Colonic mucosa (tissue), 4 donors: Measurements from ENCODE around the gene ZNF804A. TPM values are rescaled to one million over a fixed set of nuclear protein-coding genes. Genes with fewer than 3 reads are reported as not detected.

ENCODE experiments used
- DNase-seq: peaks from one replicate; pipeline ENCODE4 v3.0.0-alpha.2; 2020
- H3K27ac ChIP-seq: fragments of 200-600 bp; one replicate; pipeline ENCODE4 v1.8.0; 2021
- H3K27me3 ChIP-seq: fragments of 200-600 bp; one replicate; pipeline ENCODE4 v1.8.0; 2021
- H3K36me3 ChIP-seq: fragments of 200-600 bp; one replicate; pipeline ENCODE4 v1.8.0; 2021
- H3K4me1 ChIP-seq: fragments of 200-600 bp; one replicate; pipeline ENCODE4 v1.8.0; 2021; ENCODE audit warnings: mild to moderate bottlenecking
- H3K4me3 ChIP-seq: fragments of 200-600 bp; one replicate; pipeline ENCODE4 v1.8.0; 2021
- H3K9ac ChIP-seq, 2 donors: one replicate each; pipeline ENCODE4 v1.7.0; 2013; ENCODE audit warnings: control low read depth in 2 of 2, low read depth in 2 of 2, low read length in 2 of 2
- H3K9me3 ChIP-seq: fragments of 200-600 bp; one replicate; pipeline ENCODE4 v1.8.0; 2021
- intact Hi-C: fragments of 100-400 bp; cut with DNase I; formaldehyde crosslinking; loops from one replicate; pipeline ENCODE4 v1.14.1; 2022
- total RNA-seq, 2 donors: library from RNA; stranded (reverse); fragmentation: NEBNext Ultra II Directional in 1 of 2; extraction: Animal tissue kit (Norgen Biotek cat#: 25700) in 1 of 2; gene quantifications; one replicate each; pipeline ENCODE4 v1.2.1, GENCODE V29; 2021
- TF ChIP-seq, protein P1 (sequence below): fragments of 200-600 bp; IDR thresholded peaks from one replicate; pipeline ENCODE4 v1.8.0; 2022; ENCODE audit warnings: antibody characterized with exemption, mild to moderate bottlenecking
- donor health status: healthy.
- donor health status: DM: no; HTN: no; CAD: no.
- donor health status: DM: no; HTN: no; CAD: no.

ZNF804A gene
- total RNA-seq, 2 donors from 2014 or later: 0.13 TPM; not detected in 1

DNA sequence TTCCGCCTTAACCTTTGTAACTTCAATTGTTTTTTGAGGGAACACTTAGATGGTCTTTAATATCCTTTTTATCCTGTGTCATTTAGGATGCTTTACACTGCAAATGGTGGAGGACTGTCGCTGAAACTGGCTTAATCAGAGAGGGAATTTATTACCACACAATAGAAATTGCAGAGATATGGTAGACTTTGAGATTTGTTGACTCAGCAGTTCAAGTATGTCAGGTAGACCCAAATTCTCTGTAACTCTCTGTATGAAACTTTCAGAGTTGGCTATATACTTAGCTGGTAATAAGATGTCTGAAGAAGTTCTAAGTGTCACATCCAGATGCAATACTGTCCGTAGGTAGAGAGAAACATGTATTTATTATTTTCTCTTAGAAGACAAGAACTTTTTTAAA lies 100.1 kb downstream of the ZNF804A start:
- Histone ChIP-seq H3K4me3 (no peak overlapping the region), H3K4me1 (no peaks in the 10 kb centered on the region), H3K9ac (no peak overlapping the region), H3K36me3 (no peaks in the 10 kb centered on the region), H3K27me3 (no peaks in the 10 kb centered on the region), H3K27ac (no peak overlapping the region), H3K9me3 (no peaks in the 10 kb centered on the region)
- no peak for DNase-seq
- TF ChIP-seq, protein P1, sequence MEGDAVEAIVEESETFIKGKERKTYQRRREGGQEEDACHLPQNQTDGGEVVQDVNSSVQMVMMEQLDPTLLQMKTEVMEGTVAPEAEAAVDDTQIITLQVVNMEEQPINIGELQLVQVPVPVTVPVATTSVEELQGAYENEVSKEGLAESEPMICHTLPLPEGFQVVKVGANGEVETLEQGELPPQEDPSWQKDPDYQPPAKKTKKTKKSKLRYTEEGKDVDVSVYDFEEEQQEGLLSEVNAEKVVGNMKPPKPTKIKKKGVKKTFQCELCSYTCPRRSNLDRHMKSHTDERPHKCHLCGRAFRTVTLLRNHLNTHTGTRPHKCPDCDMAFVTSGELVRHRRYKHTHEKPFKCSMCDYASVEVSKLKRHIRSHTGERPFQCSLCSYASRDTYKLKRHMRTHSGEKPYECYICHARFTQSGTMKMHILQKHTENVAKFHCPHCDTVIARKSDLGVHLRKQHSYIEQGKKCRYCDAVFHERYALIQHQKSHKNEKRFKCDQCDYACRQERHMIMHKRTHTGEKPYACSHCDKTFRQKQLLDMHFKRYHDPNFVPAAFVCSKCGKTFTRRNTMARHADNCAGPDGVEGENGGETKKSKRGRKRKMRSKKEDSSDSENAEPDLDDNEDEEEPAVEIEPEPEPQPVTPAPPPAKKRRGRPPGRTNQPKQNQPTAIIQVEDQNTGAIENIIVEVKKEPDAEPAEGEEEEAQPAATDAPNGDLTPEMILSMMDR: no peak
- intact Hi-C loops: no loop called here

DNA sequence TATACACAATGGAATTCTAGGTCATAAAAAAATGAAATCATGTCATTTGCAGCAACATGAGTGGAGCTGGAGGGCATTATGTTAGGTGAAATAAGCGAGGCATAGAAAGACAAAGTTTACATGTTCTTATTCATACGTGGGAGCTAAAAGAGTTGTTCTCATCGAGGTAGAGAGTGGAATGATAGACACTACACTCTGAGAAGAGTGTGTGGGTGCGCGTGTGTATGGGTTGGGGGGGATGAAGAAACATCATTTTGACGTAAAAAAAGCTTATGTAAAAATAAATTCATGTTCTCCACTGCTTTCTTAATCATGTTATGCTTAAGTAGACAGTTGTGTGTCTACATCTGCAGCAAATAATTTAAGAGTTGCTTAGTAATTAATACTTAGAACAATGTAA lies 123.6 kb downstream of the ZNF804A start:
- no peak overlapping the region for H3K9ac ChIP-seq
- no peak for DNase-seq
- no peaks in the 10 kb centered on the region for H3K36me3 ChIP-seq

DNA sequence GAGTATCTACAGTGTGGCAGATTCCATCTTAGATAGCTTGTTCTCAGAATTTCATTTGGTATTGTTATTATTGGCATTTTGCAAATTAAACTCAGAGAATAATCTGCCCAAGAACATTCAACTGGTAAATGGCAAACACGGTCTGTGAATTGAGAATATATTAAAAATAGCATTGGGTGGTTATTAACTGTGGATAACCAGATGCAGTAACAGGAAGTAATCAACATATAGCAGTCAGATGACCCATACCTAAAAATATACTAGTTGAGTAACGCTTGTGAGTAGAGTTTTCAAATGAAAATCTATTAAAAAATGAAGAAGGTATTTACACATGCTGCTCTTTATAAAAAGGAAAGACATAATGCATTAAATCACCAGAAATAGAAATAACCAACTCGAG lies 129.5 kb downstream of the ZNF804A start:
- Histone ChIP-seq H3K27ac (no peak overlapping the region), H3K36me3 (no peaks in the 10 kb centered on the region), H3K9ac (no peak overlapping the region), H3K27me3 (no peaks in the 10 kb centered on the region), H3K4me1 (no peaks in the 10 kb centered on the region), H3K4me3 (no peak overlapping the region), H3K9me3 (no peaks in the 10 kb centered on the region)
- TF ChIP-seq, protein P1: no peak
- intact Hi-C loops: no loop called here
- DNase-seq: no peak

More for the DNA sequence above, 123.6 kb downstream of the ZNF804A start:
- intact Hi-C loops: no loop called here
- TF ChIP-seq, protein P1: no peak
- H3K4me3 ChIP-seq: no peak overlapping the region
- no peaks in the 10 kb centered on the region for H3K9me3 ChIP-seq
- H3K4me1 ChIP-seq: no peaks in the 10 kb centered on the region
- no peaks in the 10 kb centered on the region for H3K27me3 ChIP-seq
- no peak overlapping the region for H3K27ac ChIP-seq

DNA sequence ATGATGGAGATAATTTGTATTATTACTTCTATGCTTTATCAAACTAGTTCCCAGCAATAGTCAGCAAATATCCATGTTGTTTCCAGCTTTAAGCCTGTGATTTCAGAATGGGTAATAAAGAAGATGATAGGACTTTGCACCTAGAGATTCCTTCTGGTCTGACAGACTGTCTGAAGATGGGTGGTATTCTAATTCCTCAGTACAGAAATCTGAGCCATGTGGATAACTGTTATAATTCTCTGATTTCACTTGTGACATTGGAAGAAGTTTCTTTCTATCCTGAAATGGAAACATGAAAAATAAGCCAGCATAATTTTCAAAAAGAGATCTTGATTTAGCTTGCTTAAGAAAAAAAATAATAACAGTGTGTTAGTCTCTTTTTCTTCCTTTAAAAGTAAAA lies 130.1 kb downstream of the ZNF804A start:
- no peak for DNase-seq
- TF ChIP-seq, protein P1: no peak
- H3K9ac ChIP-seq: no peak overlapping the region
- no peaks in the 10 kb centered on the region for H3K27me3 ChIP-seq
- no peaks in the 10 kb centered on the region for H3K9me3 ChIP-seq
- H3K4me1 ChIP-seq: no peaks in the 10 kb centered on the region
- intact Hi-C loops: no loop called here
- no peak overlapping the region for H3K4me3 ChIP-seq
- no peak overlapping the region for H3K27ac ChIP-seq
- H3K36me3 ChIP-seq: no peaks in the 10 kb centered on the region

DNA sequence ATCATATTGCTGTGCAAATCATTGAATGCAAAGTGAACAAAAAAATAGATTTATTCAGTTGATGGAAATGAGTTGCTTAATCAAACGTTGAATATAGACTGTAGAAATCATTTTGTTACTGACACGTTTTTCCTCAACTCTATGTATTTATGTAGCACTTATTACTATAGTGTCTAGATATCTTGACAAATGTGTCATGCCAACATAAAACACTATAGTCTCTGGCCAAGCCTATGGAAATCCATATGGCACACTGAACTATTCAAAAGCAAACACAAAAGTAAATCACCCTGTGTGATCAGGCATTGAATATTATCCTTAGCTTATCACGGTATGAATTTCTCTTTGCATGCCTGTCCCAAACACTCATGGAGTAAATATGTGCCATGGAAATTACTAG lies 131.3 kb downstream of the ZNF804A start:
- H3K4me3 ChIP-seq: no peak overlapping the region
- no peaks in the 10 kb centered on the region for H3K36me3 ChIP-seq
- intact Hi-C loops: no loop called here
- no peak overlapping the region for H3K27ac ChIP-seq
- DNase-seq: no peak
- no peaks in the 10 kb centered on the region for H3K9me3 ChIP-seq
- no peak overlapping the region for H3K9ac ChIP-seq
- H3K27me3 ChIP-seq: no peaks in the 10 kb centered on the region
- no peaks in the 10 kb centered on the region for H3K4me1 ChIP-seq
- TF ChIP-seq, protein P1: no peak

DNA sequence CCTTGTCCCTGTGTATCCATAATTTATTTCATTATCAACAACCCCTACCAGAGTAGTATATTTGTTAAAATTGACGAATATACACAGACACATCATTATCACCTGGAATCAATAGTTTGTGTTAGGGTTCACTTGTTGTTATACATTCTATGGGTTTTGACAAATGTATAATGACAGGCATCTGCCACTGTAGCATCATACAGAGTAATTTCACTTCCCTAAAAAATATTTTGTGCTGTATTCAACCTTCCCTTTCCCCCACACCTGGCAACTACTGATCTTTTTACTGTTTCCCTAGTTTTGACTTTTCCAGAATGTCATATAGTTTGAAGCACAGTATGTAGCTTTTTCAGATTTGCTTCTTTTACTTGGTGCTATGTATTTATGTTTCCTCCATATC lies 132.0 kb downstream of the ZNF804A start:
- intact Hi-C loops: no loop called here
- no peak overlapping the region for H3K9ac ChIP-seq
- TF ChIP-seq, protein P1: no peak
- H3K27me3 ChIP-seq: no peaks in the 10 kb centered on the region
- H3K4me1 ChIP-seq: no peaks in the 10 kb centered on the region
- no peaks in the 10 kb centered on the region for H3K9me3 ChIP-seq
- no peak overlapping the region for H3K4me3 ChIP-seq
- no peaks in the 10 kb centered on the region for H3K36me3 ChIP-seq
- H3K27ac ChIP-seq: no peak overlapping the region
- no peak for DNase-seq
